Measurements from ENCODE around the gene RBMS1. TPM values are rescaled to one million over a fixed set of nuclear protein-coding genes. Genes with fewer than 3 reads are reported as not detected.
A peak's percentile ranks its signal among the peaks of the same experiment; 100 is the strongest.

RBMS1 gene
- total and polyA plus RNA-seq, 4 donors: 7.9 to 23.5 (median 15.5) TPM

GRCh38 chr2:160427629-160428404 lies 65.8 kb downstream of the RBMS1 start:
- Histone ChIP-seq H3K9me3 (ENCODE audit: control insufficient read depth in 4 of 4, low read length in 3 of 4) (no peaks in the 10 kb centered on the region), H3K4me1 (ENCODE audit: control insufficient read depth in 4 of 4, insufficient read depth in 4 of 4, low read length in 3 of 4) (peaks cover 0 to 4% (median 1%) of the 10 kb centered on the region in 4 donors), H3K27me3 (ENCODE audit: control insufficient read depth in 4 of 4, insufficient read depth in 4 of 4, low read length in 3 of 4) (no peaks in the 10 kb centered on the region), H3K36me3 (ENCODE audit: control insufficient read depth in 4 of 4, insufficient read depth in 3 of 4, low read depth in 1 of 4, low read length in 3 of 4) (no peaks in the 10 kb centered on the region), H3K4me3 (ENCODE audit: low read depth in 1 of 3, low read length in 3 of 3) (no peak overlapping the region), H3K9ac (ENCODE audit: low read depth in 1 of 2, low read length in 2 of 2) (no peak overlapping the region), H3K27ac (ENCODE audit: low read depth in 1 of 2, low read length in 2 of 2) (peak overlapping the region in 1 of 2 donors; percentile 21)
- WGBS: 66% methylated on average over 7 of the region's 7 CpGs
- DNase-seq (ENCODE audit: low spot score): no peak
- TF ChIP-seq NR2F2 (IDR thresholded peaks at IDR 0.05): no peak
- no peak for TF ChIP-seq ATF3 (IDR thresholded peaks at IDR 0.05)
- no peak for TF ChIP-seq GABPA (IDR thresholded peaks at IDR 0.05 in 1 of 2, conservative IDR thresholded peaks at IDR 0.05 in 1 of 2)
- peak; percentile 11 for TF ChIP-seq SP1 (IDR thresholded peaks at IDR 0.05)
- peak; percentile 60 for TF ChIP-seq YY1 (IDR thresholded peaks at IDR 0.05)
- no peak for TF ChIP-seq CTCF (IDR thresholded peaks at IDR 0.05; ENCODE audit: low read depth, low read length, missing input control)

- Histone ChIP-seq H3K4me3 (ENCODE audit: low read depth in 1 of 3, low read length in 3 of 3) (no peak overlapping the region), H3K9ac (ENCODE audit: low read depth in 1 of 2, low read length in 2 of 2) (no peak overlapping the region), H3K4me1 (ENCODE audit: control insufficient read depth in 4 of 4, insufficient read depth in 4 of 4, low read length in 3 of 4) (peaks cover 0 to 4% (median 1%) of the 10 kb centered on the region in 4 donors), H3K9me3 (ENCODE audit: control insufficient read depth in 4 of 4, low read length in 3 of 4) (no peaks in the 10 kb centered on the region), H3K27ac (ENCODE audit: low read depth in 1 of 2, low read length in 2 of 2) (no peak overlapping the region), H3K36me3 (ENCODE audit: control insufficient read depth in 4 of 4, insufficient read depth in 3 of 4, low read depth in 1 of 4, low read length in 3 of 4) (no peaks in the 10 kb centered on the region), H3K27me3 (ENCODE audit: control insufficient read depth in 4 of 4, insufficient read depth in 4 of 4, low read length in 3 of 4) (no peaks in the 10 kb centered on the region)
- 93% methylated on average over 5 of the region's 5 CpGs for WGBS
- no peak for DNase-seq (ENCODE audit: low spot score)
- TF ChIP-seq NR2F2 (IDR thresholded peaks at IDR 0.05): peak; percentile 14
- no peak for TF ChIP-seq FOXA1 (IDR thresholded peaks at IDR 0.05)
These were observed 67.0 kb downstream of the RBMS1 start for GRCh38 chr2:160426604-160427003.

GRCh38 chr2:160425434-160426151 lies 68.0 kb downstream of the RBMS1 start:
- peaks cover 0 to 4% (median 1%) of the 10 kb centered on the region in 4 donors for H3K4me1 ChIP-seq (ENCODE audit: control insufficient read depth in 4 of 4, insufficient read depth in 4 of 4, low read length in 3 of 4)
- no peaks in the 10 kb centered on the region for H3K36me3 ChIP-seq (ENCODE audit: control insufficient read depth in 4 of 4, insufficient read depth in 3 of 4, low read depth in 1 of 4, low read length in 3 of 4)
- H3K9me3 ChIP-seq (ENCODE audit: control insufficient read depth in 4 of 4, low read length in 3 of 4): no peaks in the 10 kb centered on the region
- H3K9ac ChIP-seq (ENCODE audit: low read depth in 1 of 2, low read length in 2 of 2): no peak overlapping the region
- no peak overlapping the region for H3K4me3 ChIP-seq (ENCODE audit: low read depth in 1 of 3, low read length in 3 of 3)
- no peaks in the 10 kb centered on the region for H3K27me3 ChIP-seq (ENCODE audit: control insufficient read depth in 4 of 4, insufficient read depth in 4 of 4, low read length in 3 of 4)
- H3K27ac ChIP-seq (ENCODE audit: low read depth in 1 of 2, low read length in 2 of 2): no peak overlapping the region
- DNase-seq (ENCODE audit: low spot score): no peak
- TF ChIP-seq REST (IDR thresholded peaks at IDR 0.05) (no peak), HNF4A (conservative IDR thresholded peaks at IDR 0.05) (no peak), HNF4G (IDR thresholded peaks at IDR 0.05) (no peak), GABPA (IDR thresholded peaks at IDR 0.05 in 1 of 2, conservative IDR thresholded peaks at IDR 0.05 in 1 of 2) (no peak), MAX (IDR thresholded peaks at IDR 0.05) (no peak), NR2F2 (IDR thresholded peaks at IDR 0.05) (no peak), EGR1 (IDR thresholded peaks at IDR 0.05; ENCODE audit: low read depth in 2 of 2) (no peak), YY1 (IDR thresholded peaks at IDR 0.05) (no peak), RXRA (IDR thresholded peaks at IDR 0.05) (no peak), ATF3 (IDR thresholded peaks at IDR 0.05) (no peak), FOXA1 (IDR thresholded peaks at IDR 0.05) (no peak), CTCF (IDR thresholded peaks at IDR 0.05; ENCODE audit: low read depth, low read length, missing input control) (no peak), TAF1 (conservative IDR thresholded peaks at IDR 0.05) (no peak), SP1 (IDR thresholded peaks at IDR 0.05) (no peak), FOXA2 (IDR thresholded peaks at IDR 0.05) (no peak)
- WGBS: 86% methylated on average over 4 of the region's 4 CpGs
